ENCODE measurements around the gene ATP2A1.
"Not testable (repeated sequence)": the region's sequence is repeated elsewhere in the genome, so short reads cannot be mapped to it uniquely, and the experiment has no call there.

ATP2A1 gene

GRCh38 chr16:28883221-28883996 lies 5.1 kb downstream of the ATP2A1 start:
- DNase-seq: peak; percentile 22

- DNase-seq: no peak
Measured at GRCh38 chr16:28884045-28884444, 5.8 kb downstream of the ATP2A1 start.

- no peak for DNase-seq
Measured at GRCh38 chr16:28886945-28887344, 8.7 kb downstream of the ATP2A1 start.

- DNase-seq: not testable (repeated sequence)
Measured at GRCh38 chr16:28890355-28890754, 12.1 kb downstream of the ATP2A1 start.

- no peak for DNase-seq
Measured at GRCh38 chr16:28891964-28892890, 13.9 kb downstream of the ATP2A1 start.

GRCh38 chr16:28893291-28893690 lies 15.0 kb downstream of the ATP2A1 start:
- no peak for DNase-seq

- no peak for DNase-seq
Measured at GRCh38 chr16:28895609-28896008, 17.3 kb downstream of the ATP2A1 start.

GRCh38 chr16:28897826-28898225 lies 19.5 kb downstream of the ATP2A1 start:
- DNase-seq: no peak

GRCh38 chr16:28898266-28898665 lies 20.0 kb downstream of the ATP2A1 start:
- no peak for DNase-seq

GRCh38 chr16:28898942-28899341 lies 20.7 kb downstream of the ATP2A1 start:
- no peak for DNase-seq

- DNase-seq: no peak
Measured at GRCh38 chr16:28899882-28900590, 21.7 kb downstream of the ATP2A1 start.

GRCh38 chr16:28900601-28901000 lies 22.3 kb downstream of the ATP2A1 start:
- no peak for DNase-seq

GRCh38 chr16:28901862-28902261 lies 23.6 kb downstream of the ATP2A1 start:
- no peak for DNase-seq

GRCh38 chr16:28902909-28903308 lies 24.6 kb downstream of the ATP2A1 start:
- peak; percentile 59 for DNase-seq

GRCh38 chr16:28903344-28904042 lies 25.2 kb downstream of the ATP2A1 start:
- DNase-seq: no peak

GRCh38 chr16:28904363-28904762 lies 26.1 kb downstream of the ATP2A1 start:
- DNase-seq: no peak

GRCh38 chr16:28904828-28905227 lies 26.5 kb downstream of the ATP2A1 start:
- DNase-seq: no peak

GRCh38 chr16:28905229-28905754 lies 27.0 kb downstream of the ATP2A1 start:
- no peak for DNase-seq

- no peak for DNase-seq
Measured at GRCh38 chr16:28905800-28906372, 27.6 kb downstream of the ATP2A1 start.

GRCh38 chr16:28910086-28911031 lies 32.1 kb downstream of the ATP2A1 start:
- DNase-seq: peak; percentile 44

GRCh38 chr16:28912558-28912957 lies 34.3 kb downstream of the ATP2A1 start:
- DNase-seq: no peak
